HG03442 (cell line): ENCODE data around the gene D2HGDH.
"Not testable (repeated sequence)": the region's sequence is repeated elsewhere in the genome, so short reads cannot be mapped to it uniquely, and the experiment has no call there.

ENCODE experiments used
- ATAC-seq: cut with Tn5 transposase; IDR thresholded peaks from one replicate; pipeline ENCODE4 v1.9.1; 2021; ENCODE audit warnings: mild to moderate bottlenecking, moderate library complexity; ENCODE audit not compliant: unreplicated experiment

D2HGDH gene

GRCh38 chr2:241791385-241791784 lies 57.0 kb downstream of the D2HGDH start:
- ATAC-seq, result not testable (repeated sequence)

- ATAC-seq, result no peak
These were observed 59.0 kb downstream of the D2HGDH start for GRCh38 chr2:241793385-241793784.

GRCh38 chr2:241794250-241794823 lies 59.9 kb downstream of the D2HGDH start:
- no peak for ATAC-seq

- no peak for ATAC-seq
These were observed 60.9 kb downstream of the D2HGDH start for GRCh38 chr2:241795021-241795999.

- no peak for ATAC-seq
These were observed 61.8 kb downstream of the D2HGDH start for GRCh38 chr2:241796209-241796608.

GRCh38 chr2:241796610-241797138 lies 62.2 kb downstream of the D2HGDH start:
- no peak for ATAC-seq

GRCh38 chr2:241797441-241798080 lies 63.1 kb downstream of the D2HGDH start:
- ATAC-seq, result no peak

GRCh38 chr2:241798081-241798630 lies 63.7 kb downstream of the D2HGDH start:
- ATAC-seq, result no peak

GRCh38 chr2:241798631-241799521 lies 64.4 kb downstream of the D2HGDH start:
- no peak for ATAC-seq

GRCh38 chr2:241799522-241800197 lies 65.2 kb downstream of the D2HGDH start:
- ATAC-seq, result no peak

GRCh38 chr2:241800198-241800903 lies 65.9 kb downstream of the D2HGDH start:
- not testable (repeated sequence) for ATAC-seq

- no peak for ATAC-seq
These were observed 67.4 kb downstream of the D2HGDH start for GRCh38 chr2:241801611-241802420.

- no peak for ATAC-seq
These were observed 68.2 kb downstream of the D2HGDH start for GRCh38 chr2:241802421-241803318.

- ATAC-seq, result no peak
These were observed 69.2 kb downstream of the D2HGDH start for GRCh38 chr2:241803387-241804325.

GRCh38 chr2:241804326-241805229 lies 70.1 kb downstream of the D2HGDH start:
- no peak for ATAC-seq
